Measurements from ENCODE around the gene HRNR.
A peak's percentile ranks its signal among the peaks of the same experiment; 100 is the strongest.
"Not testable (repeated sequence)": the region's sequence is repeated elsewhere in the genome, so short reads cannot be mapped to it uniquely, and the experiment has no call there.

HRNR gene

DNA sequence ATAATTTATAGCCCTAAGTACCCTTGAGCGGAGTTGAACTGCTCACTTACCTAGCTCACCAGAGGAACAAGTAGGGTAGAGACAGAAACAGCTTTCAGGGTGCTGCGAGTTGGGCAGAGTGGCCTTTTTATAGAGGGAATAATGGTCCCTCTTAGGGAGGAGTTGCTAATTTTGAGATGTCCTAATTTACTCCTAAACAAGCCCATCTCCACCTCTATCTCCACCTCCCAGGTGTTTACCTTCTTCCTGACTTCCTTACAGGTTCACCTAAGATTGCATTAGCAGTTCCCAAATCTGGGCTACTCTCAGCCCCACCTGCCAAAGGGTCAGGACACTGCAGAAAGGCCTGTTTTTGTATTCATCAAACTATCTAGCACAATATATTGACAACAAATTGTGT, at the start of gene HRNR:
Gene HRNR, minus strand, starts transcription at position 101 of the 400 bp plus-strand sequence. CDS start 940 bp downstream, outside the sequence.
- no peak for DNase-seq (ENCODE audit: low spot score)

DNA sequence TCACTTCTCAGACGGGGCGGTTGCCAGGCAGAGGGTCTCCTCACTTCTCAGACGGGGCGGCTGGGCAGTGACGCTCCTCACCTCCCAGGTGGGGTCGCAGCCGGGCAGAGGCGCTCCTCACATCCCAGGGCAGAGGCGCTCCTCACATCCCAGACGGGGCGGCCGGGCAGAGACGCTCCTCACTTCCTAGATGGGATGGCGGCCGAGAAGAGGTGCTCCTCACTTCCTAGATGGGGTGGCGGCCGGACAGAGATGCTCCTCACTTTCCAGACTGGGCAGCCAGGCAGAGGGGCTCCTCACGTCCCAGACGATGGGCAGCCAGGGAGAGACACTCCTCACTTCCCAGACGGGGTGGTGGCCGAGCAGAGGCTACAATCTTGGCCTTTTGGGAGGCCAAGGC, 32.4 kb upstream of the HRNR start:
- DNase-seq (ENCODE audit: low spot score): not testable (repeated sequence)

DNA sequence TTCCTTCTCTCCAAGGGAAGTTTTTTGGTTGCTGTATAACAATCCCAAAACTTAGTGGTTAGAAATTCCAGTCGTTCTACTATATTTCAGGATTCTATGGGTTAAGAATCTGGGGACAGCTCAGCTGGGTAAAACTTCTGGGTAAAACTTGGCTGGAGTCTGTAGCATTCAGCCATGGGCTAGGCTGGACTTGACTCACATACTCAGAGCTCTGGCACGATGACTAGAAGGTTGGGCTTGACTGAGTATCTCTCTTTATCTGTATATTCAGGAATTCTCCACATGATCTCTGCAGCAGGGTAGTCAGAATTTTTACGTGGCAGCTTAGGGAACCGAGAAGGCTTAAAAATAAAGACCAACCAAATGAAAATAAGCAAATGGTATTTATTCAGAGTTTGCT, 28.2 kb upstream of the HRNR start:
- no peak for DNase-seq (ENCODE audit: low spot score)

DNA sequence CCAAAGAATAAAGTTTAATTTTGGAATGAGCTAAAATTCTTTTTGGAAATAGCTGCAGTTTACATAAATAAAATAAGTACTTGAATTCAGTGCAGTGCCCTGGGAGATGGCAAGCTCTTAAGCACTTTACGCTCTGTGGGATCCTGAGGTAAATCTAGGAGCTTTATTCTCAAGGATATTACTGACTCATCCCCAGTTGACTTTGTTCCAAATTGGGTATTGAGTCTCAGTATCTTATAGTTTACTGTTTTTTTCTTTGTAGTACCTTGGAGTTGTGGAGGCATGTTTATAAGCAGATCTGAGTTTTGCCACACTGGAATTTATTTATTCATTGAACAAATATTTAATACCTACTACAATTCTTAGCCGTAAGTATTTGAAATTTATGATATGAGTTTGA, 27.4 kb upstream of the HRNR start:
- no peak for DNase-seq (ENCODE audit: low spot score)

DNA sequence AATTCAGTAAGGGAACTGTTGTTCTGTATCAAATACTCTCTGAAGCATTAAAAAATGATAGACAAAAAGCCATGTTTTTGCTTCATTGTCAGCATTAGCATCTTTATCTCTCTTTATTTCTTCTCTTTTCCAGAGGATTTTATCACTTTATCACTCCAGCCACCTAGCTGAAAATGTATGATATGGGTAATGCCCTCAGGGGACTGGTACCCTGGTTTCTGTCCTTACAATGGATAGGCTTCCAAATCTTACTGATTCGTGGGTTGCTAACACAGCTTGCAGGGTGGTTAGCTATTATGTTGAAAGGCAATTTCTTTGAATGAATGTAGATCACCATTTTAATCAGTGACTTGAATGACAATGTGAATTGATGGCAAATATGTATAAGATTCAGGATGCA, 23.3 kb upstream of the HRNR start:
- no peak for DNase-seq (ENCODE audit: low spot score)

DNA sequence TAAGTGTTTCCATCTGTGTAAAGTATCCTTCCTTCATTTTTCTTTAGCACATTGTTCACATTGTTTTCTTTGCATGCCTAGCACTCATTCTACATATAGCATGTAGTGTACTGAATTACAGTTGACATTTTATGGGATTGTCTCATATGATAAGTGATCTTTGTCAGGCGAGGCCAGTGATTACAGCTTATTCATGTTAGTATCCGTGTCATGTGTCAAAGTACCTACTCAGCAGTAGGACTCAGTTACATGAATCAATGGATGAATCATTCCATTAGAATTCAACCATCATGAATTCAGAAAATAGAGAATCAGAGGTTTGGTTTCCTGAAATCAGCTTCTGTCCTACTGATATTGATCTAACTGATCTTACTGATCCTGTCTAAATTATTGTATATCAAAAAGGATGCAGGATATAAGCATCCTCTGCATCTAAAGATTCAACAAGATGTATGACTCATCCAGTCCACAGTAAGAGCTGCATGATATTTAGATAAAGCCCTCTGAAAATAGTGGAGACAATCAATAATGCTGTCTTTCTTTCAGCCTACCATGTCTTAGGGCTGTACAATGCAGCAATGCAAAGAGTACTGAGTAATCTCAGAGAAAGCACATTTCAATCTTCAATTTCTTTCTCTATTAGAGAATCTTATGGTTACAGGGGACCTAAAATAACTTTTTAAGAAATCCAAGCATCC, 20.7 kb upstream of the HRNR start:
- DNase-seq (ENCODE audit: low spot score): peak; percentile 70

DNA sequence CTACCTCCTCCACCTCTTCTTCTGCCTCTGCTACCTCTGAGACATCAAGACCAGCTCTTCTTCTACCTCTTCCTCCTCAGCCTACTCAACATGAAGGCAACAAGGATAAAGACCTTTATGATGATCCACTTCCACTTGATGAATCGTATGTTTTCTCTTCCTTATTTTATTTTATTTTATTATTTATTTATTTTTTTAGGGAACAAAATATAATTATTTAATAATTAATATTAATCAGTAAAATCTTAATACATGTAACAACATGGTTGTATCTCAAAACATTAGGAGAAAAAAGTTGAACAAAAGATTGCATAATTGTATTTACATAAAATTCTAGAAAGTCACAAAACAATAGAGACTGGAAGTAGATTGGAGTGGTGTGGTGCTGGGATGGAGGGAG, 13.1 kb upstream of the HRNR start:
- no peak for DNase-seq (ENCODE audit: low spot score)

DNA sequence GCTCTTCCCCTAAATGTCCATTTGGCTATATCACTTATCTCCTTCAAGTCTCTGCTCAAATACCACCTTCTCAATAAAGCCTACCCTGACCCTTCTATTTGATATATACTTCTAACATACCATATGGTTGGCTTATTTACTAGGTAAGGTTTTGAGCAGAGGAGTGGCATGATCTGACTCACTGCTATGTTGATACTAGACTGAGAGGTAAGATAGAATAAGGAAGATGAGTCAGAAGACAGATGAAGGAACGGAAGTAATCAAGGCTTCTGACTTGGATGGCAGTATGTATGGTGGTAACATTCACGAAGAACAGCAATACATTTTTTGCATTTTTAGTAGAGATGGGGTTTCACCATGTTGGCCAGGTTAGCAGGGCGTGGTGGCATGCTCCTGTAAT, 4.8 kb upstream of the HRNR start:
- peak; percentile 4 for DNase-seq (ENCODE audit: low spot score)

DNA sequence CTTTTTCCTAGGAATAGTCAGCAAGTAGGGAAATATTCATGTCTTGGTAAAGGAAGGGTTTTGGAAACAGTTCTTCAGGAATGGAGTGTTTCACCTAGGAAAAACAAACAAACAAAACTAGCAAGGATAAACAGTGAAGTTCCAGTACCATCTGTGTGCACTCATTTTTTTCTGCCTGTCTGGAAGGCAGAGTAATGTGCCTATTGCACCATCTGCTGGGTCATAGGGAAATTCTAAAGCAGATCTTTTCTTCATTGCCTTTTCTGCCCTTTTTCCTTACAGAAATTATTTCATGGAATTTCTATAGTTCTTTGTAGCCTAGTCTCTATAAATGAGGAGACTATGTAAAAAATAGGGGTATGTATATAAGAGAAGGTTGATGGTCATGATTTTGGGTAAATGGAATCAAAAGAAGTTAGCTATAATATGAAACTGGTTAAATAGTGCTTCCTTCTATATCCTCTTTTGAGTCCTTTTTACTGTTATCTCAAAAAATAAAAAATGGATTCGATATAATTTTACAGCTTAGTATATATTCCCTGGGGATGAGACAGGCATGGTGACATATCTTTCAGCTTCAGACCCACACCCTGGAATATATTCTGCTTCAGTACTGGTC, 3.4 kb upstream of the HRNR start:
- peak; percentile 37 for DNase-seq (ENCODE audit: low spot score)

DNA sequence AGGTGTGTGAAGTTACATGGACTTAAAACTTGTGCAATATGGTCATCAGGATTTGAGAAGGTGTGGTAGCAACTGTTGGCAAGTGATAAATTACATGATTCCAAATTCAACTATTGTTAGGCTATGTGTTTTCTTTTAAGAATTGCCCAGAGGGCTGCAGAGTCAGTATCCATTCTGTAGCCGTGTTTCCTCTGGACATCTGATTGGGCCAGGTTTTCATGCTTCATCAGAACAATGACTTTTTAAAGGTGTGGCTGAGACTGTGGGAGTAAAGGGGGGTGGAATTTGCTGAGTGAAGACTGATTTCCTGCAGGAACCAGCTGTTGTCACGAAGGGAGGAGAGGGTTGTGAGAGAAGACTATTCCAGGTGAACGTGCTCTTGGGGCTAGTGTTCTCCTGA, 1.7 kb upstream of the HRNR start:
- no peak for DNase-seq (ENCODE audit: low spot score)

DNA sequence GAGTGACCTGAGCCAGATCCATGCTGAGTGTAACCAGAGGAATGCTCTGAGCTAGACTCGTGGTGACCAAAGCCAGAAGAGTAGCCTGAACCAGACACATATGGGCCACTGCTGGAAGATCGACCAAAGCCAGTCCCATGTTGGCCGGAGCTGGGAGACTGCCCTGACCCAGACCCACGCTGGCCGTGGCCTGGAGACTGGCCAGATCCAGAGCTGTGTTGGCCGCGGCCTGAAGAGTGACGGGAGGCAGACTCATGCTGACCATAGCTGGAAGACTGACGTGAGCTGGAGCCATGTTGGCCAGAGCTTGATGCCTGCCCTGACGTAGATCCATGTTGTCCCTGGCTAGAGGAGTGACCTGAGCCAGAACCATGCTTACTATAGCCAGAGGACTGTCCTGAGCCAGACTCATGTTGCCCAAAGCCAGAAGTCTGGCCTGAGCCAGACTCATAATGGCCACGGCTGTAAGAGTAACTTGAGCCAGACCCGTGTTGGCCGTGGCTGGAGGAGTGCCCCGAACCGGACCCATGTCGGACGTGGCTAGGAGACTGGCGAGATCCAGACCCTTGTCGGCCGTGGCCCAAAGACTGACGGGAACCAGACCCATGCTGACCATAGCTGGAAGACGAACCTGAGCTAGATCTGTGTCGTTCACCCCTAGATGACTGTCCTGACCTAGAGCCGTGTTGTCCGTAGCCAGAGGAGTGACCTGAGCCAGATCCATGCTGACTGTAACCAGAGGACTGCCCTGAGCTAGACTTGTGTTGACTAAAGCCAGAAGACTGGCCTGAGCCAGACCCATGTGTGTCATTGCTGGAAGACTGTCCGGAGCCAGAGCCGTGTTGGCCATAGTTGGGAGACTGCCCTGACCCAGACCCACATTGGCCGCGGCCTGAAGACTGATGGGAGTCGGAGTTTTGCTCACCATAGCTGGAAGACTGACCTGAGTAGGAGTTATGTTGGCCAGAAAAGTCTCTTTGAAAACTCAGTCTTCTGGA, 3.5 kb downstream of the HRNR start:
- no peak for DNase-seq (ENCODE audit: low spot score)

DNA sequence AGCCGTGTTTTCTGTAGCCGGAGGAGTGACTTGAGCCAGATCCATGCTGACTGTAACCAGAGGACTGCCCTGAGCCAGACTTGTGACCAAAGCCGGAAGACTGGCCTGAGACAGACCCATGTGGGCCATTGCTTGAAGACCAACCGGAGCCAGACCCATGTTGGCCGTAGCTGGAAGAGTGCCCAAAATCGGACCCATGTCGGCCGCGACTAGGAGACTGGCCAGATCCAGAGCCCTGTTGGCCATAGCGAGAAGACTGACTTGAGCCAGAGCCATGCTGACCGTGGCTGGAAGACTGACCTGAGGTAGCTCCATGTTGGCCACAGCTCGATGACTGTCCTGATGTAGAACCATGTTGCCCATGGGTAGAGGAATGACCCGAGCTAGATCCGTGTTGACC, 4.6 kb downstream of the HRNR start:
- not testable (repeated sequence) for DNase-seq (ENCODE audit: low spot score)

DNA sequence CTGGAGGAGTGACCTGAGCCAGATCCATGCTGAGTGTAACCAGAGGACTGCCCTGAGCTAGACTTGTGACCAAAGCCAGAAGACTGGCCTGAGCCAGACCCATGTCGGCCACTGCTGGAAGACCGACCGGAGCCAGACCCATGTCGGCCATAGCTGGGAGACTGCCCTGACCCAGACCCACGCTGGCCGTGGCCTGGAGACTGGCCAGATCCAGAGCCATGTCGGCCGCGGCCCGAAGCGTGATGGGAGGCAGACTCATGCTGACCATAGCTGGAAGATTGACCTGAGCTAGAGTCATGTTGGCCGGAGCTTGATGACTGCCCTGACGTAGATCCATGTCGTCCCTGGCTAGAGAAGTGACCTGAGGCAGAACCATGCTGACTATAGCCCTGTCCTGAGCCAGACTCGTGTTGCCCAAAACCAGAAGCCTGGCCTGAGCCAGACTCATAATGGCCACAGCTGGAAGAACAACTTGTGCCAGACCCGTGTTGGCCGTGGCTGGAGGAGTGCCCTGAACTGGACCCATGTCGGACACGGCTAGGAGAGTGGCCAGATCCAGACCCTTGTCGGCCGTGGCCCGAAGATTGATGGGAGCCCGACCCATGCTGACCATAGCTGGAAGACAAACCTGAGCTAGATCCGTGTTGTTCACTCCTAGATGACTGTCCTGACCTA, 5.1 kb downstream of the HRNR start:
- DNase-seq (ENCODE audit: low spot score): no peak

DNA sequence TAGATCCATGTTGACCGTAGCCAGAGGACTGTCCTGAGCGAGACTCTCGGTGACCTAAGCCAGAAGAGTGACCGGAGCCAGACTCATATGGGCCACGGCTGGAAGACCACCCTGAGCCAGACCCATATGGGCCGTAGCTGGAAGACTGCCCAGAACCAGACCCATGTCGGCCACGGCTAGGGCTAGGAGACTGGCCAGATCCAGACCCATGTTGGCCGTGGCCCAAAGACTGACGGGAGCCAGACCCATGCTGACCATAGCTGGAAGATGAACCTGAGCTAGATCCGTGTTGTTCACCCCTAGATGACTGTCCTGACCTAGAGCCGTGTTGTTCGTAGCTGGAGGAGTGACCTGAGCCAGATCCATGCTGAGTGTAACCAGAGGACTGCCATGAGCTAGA, 8.4 kb downstream of the HRNR start:
- not testable (repeated sequence) for DNase-seq (ENCODE audit: low spot score)

DNA sequence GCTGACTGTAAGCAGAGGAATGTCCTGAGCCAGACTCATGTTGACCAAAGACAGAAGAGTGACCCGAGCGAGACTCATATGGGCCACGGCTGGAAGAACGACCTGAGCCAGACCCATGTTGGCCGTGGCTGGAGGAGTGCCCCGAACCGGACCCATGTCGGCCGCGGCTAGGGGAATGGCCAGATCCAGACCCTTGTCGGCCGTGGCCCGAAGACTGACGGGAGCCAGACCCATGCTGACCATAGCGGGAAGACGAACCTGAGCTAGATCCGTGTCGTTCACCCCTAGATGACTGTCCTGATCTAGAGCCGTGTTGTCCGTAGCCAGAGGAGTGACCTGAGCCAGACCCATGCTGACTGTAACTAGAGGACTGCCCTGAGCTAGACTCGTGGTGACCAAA, 9.1 kb downstream of the HRNR start:
- not testable (repeated sequence) for DNase-seq (ENCODE audit: low spot score)

DNA sequence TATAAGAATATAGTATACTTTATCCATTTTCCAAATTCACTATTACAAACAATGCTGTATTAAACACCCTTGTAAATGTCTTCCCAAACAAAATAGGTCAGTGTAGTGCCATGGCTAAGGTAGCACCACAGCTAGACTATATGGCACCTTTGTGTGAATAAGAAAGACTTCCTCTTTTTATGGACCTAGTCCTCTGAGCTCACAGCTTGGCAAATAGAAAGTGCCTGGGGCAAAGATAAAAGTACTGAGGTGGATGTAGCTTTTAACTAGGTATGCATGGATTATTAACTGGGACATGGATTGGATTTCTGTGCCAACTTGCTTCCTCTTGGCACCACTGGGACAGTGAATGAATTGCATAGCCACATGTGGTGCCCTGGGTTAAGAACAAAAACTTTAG, 25.0 kb downstream of the HRNR start:
- DNase-seq (ENCODE audit: low spot score): no peak

DNA sequence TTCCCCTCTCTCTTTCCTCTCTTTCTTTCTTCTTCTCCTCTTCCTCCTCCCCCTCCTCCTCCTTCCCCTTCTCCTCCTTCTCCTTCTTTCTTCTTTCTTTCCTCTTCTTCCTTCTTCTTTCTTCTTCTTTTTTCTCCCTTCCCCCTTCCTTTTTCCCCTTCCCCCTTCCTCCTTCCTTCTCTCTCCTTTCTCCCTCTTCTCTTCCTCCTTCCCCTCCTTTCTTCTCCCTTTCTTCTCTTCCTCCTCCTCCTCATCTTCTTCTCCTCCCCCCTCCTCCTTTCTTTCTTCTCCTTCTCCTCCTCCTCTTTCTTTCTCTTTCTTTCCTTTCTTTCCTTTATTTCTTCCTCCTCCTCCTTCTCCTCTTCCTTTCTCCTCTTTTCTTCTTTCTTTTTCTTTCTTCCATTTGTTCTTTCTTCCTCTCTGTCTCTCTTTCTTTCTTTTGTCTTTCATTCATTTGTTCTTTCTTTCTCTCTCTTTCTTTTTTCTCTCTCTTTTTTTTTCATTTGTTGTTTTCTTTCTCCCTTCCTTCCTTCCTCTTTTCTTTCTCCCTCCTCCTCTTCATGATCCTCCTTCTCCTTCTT, 26.5 kb downstream of the HRNR start:
- DNase-seq (ENCODE audit: low spot score): no peak

DNA sequence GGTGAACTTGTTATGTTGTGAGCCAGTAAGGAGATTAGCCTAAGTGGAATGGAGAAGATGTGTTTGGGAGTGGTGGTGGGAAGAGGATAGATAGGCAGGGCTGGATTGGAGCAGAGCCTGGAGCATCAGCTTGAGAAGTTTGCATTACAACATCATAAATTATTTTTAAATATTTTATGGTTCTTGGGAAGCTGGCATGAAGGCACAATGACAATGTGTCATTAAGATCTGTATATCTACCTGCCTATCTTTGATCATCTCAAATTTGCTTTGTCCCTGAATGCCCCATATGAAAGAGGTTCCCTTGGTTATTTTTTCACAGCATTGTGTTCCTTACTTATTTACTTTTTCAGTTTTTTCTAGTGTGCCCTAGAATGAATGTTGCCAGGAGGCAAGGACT, 32.3 kb downstream of the HRNR start:
- DNase-seq (ENCODE audit: low spot score): no peak

DNA sequence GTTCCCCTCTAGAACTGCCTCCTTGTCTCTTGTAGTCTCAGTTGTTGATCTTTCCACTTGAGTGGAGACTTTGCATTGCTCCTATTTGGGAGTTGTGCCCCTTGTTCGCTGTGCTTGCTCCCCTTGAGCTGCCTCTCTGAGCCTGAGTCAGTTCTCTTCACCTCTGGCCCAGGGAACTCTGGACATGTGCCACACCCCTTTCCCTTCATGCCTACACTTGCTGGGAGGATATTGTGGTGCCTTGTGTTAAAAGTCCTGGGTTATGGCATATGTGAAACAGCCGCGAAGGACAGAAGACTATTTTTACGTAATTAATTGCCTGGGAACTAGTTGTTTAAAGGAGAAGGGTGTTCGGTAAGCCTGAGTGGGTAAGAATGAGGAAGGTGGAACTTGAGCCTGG, 32.7 kb downstream of the HRNR start:
- no peak for DNase-seq (ENCODE audit: low spot score)

DNA sequence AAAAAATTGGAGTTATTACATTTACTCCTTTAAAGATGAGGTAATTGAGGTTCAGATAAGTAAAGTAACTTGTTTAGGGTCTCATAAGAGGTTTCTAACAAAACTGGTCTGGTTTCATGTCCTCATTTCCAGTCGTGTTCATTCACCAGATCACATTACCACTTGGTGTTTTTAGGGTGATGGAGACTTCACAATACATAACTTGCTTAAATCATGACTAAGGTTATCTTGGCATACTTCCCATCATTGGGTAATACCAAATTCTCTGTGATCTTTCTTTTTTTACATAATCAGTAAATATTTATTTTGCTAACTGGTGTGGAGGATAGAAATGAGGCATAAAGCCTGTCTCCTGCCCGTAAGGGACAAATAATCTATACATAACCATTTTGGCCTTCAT, 33.4 kb downstream of the HRNR start:
- DNase-seq (ENCODE audit: low spot score): no peak

DNA sequence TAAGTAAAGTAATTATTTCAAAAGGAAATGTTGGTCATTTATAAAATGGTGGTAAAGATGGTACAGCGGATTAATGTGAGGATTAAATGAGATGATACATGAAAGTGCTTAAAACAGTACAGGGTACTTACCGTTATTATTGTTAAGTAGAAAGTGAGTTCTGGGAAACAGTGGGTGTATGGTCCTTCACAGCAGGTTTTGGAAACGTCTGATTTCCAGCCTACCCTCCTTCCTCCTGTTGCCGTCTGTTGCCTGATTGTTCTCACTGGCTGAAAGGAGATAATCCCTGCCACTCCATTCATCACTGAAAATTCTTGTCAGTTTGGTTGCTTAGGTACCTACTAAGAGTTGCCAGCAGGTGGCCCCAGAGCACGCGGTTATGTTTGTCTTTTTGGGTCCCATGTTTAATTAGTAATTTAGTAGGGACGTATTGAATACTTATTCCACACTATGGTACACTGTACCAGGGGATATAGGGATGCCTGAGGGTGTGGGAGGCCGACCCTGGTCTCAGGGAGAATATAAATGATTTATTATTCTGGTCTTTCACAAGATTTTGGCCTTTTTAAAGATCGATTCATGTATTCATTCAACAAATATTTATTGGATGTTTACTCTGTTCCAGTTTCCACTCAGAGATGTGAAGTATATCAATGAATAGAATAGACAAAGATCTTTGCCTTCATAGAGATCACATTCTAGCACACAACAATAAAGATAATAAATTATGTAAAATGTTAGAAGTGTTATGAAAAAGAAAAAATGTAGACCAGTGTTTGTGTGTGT, 34.1 kb downstream of the HRNR start:
- DNase-seq (ENCODE audit: low spot score): peak; percentile 70

Measured in RKO (cell line).